ENCODE measurements around the gene KHDRBS2. TPM values are rescaled to one million over a fixed set of nuclear protein-coding genes. Genes with fewer than 3 reads are reported as not detected.

The KHDRBS2 gene
- total and polyA plus RNA-seq, 11 donors, result 0.15 to 0.29 TPM; not detected in 9

GRCh38 chr6:62146954-62147853 is 138.8 kb downstream of the KHDRBS2 start:
- no peak for TF ChIP-seq POLR2A (IDR thresholded peaks at IDR 0.05)
- no peak for TF ChIP-seq CTCF (IDR thresholded peaks at IDR 0.05)
- H3K27me3 ChIP-seq, result no peaks in the 10 kb centered on the region
- intact Hi-C loops (cut with DNase I), result no loop called here
- no peak for DNase-seq
- H3K9me3 ChIP-seq, result no peaks in the 10 kb centered on the region
- WGBS, 4 donors, result 15 to 24% (median 20%) methylated on average over 4 of the region's 4 CpGs
- no peak for ATAC-seq
- H3K36me3 ChIP-seq, result no peaks in the 10 kb centered on the region
- no peaks in the 10 kb centered on the region for H3K4me1 ChIP-seq
- H3K27ac ChIP-seq, result no peak overlapping the region
- H3K4me3 ChIP-seq, result no peak overlapping the region

DNA sequence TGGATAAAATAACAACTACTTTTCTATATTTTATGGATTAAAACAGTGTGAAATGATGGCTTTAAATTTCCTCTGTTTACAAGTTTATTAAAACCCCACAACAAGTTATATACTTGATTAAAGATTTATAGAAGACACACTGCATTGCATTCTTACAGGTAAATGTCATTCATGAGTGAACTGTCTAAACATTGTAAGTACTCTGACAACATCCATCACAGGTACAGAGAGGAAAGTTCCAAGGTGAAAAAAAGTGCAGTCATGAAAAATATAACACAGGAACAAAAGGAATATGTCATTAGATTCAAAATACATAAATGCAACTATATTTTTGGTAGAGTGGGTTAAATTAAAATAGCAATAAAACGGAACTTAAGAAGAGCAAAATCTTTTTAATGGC is 156.9 kb downstream of the KHDRBS2 start:
- H3K4me1 ChIP-seq, result no peaks in the 10 kb centered on the region
- peaks cover 0 to 13% (median 0%) of the 10 kb centered on the region in 12 donors for H3K9me3 ChIP-seq
- intact Hi-C loops (cut with DNase I), result no loop called here
- no peak for DNase-seq
- no peak overlapping the region for H3K4me3 ChIP-seq
- TF ChIP-seq CTCF (IDR thresholded peaks at IDR 0.05) (no peak), POLR2A (IDR thresholded peaks at IDR 0.05) (no peak)
- H3K36me3 ChIP-seq, result no peaks in the 10 kb centered on the region
- no peak overlapping the region for H3K27ac ChIP-seq
- WGBS, 4 donors, result 51 to 72% (median 69%) methylated on average over 1 of the region's 1 CpG
- H3K27me3 ChIP-seq, result no peaks in the 10 kb centered on the region
- ATAC-seq, result no peak

DNA sequence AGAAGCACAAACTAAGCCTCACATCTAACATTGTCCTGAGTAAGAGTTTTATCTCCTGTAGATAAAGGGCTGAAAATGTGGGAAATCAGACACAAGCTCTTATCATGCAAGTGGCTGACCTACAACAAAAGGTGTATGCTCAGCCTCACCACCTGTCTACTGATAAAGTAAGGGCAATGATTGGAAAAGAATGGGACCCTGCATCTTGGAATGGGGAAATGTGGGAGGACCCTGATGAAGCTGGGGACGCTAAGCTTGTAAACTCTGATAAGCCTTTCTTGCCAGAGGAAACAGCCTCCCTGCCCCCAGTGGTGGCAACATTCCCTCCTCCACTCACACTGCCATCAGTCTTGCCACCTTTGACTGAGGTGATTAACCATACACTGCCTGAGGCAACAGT is 166.6 kb downstream of the KHDRBS2 start:
- TF ChIP-seq POLR2A (IDR thresholded peaks at IDR 0.05) (no peak), CTCF (IDR thresholded peaks at IDR 0.05) (no peak)
- 30 to 47% (median 36%) methylated on average over 1 of the region's 1 CpG for whole genome bisulfite sequencing, 4 donors

GRCh38 chr6:62103186-62103859 is 182.7 kb downstream of the KHDRBS2 start:
- 79 to 86% (median 83%) methylated on average over 3 to 8 of the region's 8 CpGs for WGBS, 4 donors
- DNase-seq, result no peak
- H3K36me3 ChIP-seq, result no peaks in the 10 kb centered on the region
- H3K27ac ChIP-seq, result no peak overlapping the region
- H3K27me3 ChIP-seq, result no peaks in the 10 kb centered on the region
- no peaks in the 10 kb centered on the region for H3K4me1 ChIP-seq
- intact Hi-C loops (cut with DNase I), result no loop called here
- H3K4me3 ChIP-seq, result no peak overlapping the region
- ATAC-seq, result no peak
- TF ChIP-seq POLR2A (IDR thresholded peaks at IDR 0.05) (no peak), CTCF (IDR thresholded peaks at IDR 0.05) (no peak)
- H3K9me3 ChIP-seq, result peaks cover 0 to 21% (median 0%) of the 10 kb centered on the region in 12 donors

More for the DNA sequence above, 166.6 kb downstream of the KHDRBS2 start:
- H3K36me3 ChIP-seq, result no peaks in the 10 kb centered on the region
- ATAC-seq (no peak), DNase-seq (no peak)
- H3K27ac ChIP-seq, result no peak overlapping the region
- no peak overlapping the region for H3K4me3 ChIP-seq
- no peaks in the 10 kb centered on the region for H3K27me3 ChIP-seq
- H3K4me1 ChIP-seq, result no peaks in the 10 kb centered on the region
- peaks cover 0 to 21% (median 5%) of the 10 kb centered on the region in 12 donors for H3K9me3 ChIP-seq
- intact Hi-C loops (cut with DNase I), result no loop called here
